NCI-H345 treated with DMSO at 0.1 percent for 48 hours (cell line): Measurements from ENCODE around the gene LARGE1.

Experiments
- DNase-seq: peaks from one replicate; lab custom pipeline; 2025; ENCODE audit not compliant: unreplicated experiment; lab: John Stamatoyannopoulos, UW

LARGE1 gene

GRCh38 chr22:33920197-33920540 is at the start of gene LARGE1:
Gene LARGE1 (minus strand): TSS chr22:33920476.
- no peak for DNase-seq

DNA sequence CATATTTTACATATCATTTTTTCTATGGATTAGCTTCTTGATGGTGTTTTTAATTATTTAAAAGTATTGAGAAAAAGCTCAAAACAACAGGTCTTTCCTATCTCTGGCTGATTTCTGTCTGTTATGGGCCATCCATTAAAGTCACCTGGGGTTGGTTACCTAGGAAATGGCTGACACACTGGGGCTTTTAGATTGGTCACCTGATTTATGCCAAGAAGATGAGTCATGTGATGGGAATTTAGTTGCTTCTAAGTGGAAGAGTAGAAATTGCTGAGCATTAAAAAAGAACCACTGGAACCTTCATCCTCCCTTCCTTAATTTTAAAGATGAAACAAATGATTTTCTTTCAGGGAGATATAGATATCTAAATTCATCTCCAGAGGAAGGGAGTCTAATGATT is 48.8 kb upstream of the LARGE1 start:
- no peak for DNase-seq

DNA sequence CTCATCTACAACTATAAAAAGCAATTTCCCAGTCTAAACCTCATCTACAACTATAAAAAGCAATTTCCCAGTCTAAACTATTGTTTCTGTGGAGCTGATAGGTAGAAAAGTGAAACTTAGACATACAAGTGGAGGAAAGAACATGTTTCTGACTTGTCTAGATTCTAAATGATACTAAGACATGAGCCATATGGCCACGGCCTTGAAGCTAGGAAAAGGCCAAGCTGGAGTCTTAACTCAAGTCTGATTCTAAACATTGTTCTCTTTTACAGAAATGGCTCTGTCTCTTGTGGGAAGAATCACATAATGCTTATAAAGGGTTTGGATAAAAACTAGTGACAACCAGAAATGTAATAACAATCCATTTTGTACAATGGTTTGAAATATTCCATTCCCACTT is 43.8 kb upstream of the LARGE1 start:
- no peak for DNase-seq

GRCh38 chr22:33962409-33962808 is 42.1 kb upstream of the LARGE1 start:
- DNase-seq: no peak

GRCh38 chr22:33958741-33959140 is 38.5 kb upstream of the LARGE1 start:
- no peak for DNase-seq

DNA sequence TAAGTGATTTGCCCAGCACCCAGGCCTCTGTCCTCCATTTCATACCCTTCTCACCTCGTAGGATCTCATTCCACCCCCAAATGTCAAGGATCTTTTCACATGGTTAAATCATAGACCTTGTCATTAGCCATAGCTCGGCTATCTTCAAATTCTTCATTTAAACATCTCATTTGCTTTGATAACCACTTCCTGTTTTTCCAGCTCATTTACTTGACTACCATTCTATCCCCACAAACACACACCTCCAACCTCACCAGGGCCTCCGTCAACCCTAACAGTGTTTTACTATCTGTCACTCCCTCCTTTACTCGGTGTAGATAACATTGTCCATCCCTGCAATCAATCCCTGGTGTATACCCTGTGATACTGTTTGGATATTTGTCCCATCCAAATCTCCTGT is 36.8 kb upstream of the LARGE1 start:
- DNase-seq: no peak

DNA sequence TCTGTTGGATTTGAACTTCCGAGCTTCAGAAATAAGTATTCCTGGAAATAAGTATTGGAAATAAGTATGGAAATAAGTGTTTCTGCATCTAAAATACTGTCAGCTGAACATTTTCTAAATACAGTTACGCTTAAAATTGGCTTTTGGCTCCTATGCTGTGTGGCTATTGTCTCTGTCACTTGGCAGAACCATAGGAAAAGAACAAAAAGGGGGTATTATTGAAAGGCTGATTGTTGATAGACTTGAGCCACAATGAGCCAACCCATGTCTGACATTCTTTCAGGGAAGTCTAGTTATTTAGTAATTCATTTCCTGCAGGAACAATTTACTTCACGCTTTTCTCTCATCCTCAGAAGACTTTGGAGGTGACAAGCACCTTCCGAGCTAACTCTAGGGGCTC is 32.5 kb upstream of the LARGE1 start:
- DNase-seq: no peak

GRCh38 chr22:33940741-33941140 is 20.5 kb upstream of the LARGE1 start:
- DNase-seq: no peak

DNA sequence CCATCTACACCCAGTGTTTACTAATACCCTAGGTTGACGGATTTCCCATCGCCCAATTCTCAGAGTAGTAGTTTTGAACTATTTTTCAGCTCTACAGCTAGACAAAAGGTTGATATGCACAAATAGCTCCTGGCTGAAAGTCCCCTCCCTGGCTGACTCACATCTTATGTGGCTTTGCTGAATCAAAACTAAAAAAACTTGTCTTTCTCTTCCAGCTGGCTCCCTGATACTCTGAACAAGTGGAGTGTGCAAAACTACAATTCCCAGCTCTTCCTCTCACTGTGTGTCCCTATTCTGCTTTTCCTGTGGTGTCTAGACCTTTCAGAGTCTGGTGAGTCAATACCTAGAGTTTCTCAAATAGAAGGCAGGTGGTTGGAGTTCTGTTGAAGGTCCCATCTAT is 12.7 kb upstream of the LARGE1 start:
- no peak for DNase-seq

GRCh38 chr22:33931406-33931805 is 11.1 kb upstream of the LARGE1 start:
- DNase-seq: no peak

DNA sequence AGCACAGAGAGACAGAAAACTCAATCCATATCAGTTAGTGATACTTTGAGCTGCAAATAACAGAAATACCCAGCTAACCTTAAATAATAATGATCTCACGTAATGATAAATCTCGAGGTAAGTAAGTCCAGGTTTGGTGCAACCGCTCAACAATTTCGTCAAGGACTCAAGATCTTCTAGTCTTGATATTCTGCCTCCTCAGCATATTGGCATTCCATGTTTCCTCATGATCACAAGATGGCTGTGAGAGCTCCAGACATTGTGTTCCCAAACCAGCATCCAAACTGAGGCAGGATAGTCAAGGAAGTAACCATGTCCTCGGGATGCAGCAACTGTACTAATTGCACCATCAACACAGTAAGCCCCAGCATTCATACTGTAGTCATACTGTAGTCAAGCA is 7.5 kb upstream of the LARGE1 start:
- no peak for DNase-seq

DNA sequence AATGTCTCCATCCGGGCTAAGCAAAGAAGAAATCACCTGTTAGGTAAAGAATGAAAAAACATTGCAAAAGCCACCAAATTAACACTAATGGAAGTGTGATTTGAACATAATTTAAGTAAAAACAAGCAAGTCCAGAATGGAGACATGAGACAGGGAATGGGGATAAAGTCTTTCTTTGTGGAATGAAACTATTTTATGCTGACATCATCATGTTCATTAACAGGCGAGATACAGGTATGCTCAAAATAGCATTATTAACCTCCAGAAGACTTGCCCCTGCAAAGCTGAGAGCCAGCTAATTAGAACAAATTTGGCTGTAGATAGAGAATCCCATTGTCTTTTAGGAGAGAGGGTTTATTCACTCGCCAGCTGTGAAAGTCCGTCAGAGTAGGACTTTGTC is 4.9 kb upstream of the LARGE1 start:
- no peak for DNase-seq

DNA sequence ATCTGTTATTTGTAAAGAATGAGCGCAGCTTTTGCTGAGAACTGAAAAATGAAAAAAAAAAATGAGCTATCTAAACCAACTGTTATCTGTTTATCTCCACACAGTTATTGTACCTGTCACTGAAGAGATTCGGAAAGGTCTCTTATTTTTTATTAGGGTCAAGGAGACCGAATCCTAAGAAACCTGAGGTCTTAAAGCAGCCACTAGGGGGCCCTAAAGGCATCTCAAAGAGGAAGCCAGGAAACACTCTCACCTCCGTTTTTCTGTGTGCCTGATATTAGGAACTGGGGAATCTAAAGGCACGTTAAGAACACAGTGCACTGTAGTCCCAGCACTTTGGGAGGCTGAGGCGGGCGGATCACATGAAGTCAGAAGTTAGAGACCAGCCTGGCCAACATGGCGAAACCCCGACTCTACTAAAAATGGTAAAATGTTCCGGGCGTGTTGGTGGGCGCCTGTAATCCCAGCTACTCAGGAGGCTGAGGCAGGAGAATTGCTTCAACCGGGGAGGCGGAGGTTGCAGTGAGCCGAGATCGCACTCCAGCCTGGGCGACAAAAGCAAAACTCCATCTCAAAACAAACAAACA is 3.5 kb upstream of the LARGE1 start:
- peak; percentile 26 for DNase-seq

GRCh38 chr22:33923033-33923432 is 2.8 kb upstream of the LARGE1 start:
- DNase-seq: no peak

- no peak for DNase-seq
Measured at GRCh38 chr22:33922349-33922681, 2.0 kb upstream of the LARGE1 start.

DNA sequence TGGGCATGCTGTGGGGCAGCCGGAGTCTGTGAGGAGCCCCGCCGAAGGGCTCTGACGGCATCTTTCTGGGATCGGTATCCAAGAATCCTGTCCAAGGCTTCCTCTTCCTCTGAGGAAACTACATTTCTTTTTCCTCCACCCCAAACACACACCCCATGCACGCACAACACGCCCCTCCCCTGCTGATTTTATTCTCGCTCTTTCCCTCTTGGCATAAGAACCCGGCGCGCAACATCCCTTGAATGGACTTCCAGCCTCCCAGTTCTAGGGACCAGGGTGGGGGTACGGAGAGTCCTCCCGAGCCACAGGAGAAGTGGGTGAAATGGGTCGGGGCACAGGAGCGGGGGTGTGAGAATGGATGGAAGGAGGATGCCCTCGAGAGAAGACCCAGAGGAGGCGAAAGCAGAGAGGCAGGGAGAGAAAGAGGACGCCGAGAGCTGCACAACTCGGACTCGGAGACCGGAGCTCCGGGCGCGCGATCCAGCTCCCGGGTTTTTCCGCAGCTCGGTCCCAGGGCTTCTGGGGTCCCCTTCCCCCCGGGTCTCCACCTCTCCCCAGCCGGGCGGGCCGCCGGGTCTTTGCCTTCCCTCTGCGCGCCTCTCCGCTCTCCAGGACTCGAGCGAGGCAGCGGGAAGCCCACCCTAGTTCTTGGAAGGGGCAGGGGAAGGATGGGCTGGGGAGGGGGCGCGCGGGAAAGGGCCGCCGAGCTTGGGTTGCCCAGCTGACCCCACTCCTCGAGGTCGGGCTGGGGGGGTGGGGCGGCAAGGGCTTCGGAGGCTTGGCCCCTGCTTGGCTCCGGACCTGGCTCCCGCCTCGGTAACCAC is 1.5 kb upstream of the LARGE1 start:
- peak; percentile 34 for DNase-seq

DNA sequence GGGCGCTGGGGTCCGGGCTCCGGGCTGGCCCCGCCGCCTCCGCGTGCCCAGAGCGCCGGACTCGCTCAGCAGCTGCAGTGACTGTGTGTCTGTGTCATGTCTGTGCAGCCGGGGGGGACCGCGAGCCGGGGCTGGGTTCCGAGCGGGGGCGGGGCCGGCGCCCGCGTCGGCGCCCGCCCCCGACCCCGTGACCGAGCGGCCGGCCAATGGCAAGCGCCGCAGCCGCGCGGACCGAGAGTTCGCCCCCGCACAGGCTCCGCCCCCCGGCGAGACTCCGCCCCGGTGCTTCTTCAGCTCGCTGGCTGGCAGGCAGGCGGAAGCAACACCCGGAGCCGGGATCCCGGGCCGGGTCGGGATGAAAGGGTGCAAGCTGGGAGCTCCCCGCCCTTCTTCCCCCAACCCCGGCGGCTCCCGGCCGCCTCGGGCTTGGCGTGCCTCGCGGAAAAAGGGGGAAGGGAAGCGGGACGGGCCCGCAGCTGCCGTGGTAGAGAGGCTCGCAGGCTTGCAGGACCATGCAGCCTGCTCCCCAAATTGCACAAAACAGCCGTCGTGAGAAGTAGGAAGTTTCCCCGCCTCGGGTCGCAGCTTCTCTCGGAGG is 750 bp upstream of the LARGE1 start:
- peak; percentile 80 for DNase-seq

DNA sequence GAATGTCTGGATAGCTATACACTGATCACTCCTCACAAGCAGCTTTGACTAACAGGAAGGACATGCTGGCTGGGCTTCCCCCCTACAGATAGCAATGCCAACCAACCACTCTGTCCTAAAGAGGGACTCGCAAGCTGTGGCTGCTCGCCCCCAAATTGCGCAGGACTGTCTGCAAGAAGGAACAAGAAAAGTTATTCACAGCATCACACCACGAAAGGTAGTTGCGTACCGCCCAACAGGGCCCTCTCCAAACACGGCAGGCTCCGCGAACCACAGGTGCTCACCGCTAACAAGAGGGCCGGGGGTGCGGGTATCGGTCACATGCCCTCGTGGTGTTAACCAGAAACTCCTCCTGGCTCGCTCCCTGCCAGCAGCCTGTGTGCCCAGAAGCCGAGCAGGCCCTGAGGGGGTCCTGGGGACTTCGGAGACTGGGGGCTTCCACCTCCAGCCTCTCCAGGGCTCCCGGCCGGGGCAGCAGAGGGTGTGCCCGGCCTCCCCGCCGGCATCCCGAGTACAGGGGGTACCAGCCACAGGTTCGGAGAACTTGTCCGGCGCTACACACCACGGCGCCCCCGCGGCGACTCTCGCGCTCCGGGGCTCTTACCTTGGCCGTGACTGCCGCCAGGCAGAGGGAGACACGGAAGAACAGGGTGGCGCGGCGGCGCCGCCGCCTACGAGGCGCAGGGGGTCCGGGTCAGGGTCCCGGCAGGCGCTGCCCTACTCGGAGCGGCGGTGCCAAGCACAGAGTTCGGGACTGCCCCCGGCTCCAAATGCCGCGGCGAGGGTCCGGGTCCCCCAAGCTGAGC is 682 bp downstream of the LARGE1 start:
- DNase-seq: no peak

DNA sequence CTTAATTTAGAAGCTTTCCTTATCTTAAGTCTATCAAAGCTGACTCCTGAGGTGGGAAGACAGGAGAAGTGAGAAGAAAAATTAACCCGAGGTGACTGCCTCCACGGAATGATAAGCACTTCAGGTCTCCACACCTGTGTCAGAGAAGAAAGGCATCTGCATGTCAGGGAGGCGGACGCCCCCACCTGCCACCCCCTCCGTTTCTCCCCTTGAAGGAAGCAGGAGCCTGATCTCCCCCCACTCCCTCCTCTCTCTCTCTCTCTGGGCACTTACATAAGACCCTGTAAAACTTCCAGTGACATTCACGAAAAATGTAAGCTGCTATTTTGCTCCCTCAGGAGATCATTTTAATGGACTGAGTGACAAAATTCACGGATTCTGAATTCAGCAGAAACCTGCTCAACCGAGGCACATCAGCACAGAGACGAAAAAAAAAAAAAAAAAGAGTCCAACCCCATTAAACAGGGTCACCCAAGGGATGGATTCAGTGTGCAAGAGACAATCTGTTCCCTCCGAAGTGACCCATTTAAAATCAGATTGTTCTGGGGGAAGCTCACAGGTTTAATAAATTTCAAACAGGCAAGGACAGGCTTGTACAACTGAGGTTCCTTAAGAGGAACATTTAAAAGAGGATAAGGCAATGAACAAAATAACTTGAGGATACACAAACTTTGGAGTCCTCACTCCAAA is 1.5 kb downstream of the LARGE1 start:
- DNase-seq: no peak

DNA sequence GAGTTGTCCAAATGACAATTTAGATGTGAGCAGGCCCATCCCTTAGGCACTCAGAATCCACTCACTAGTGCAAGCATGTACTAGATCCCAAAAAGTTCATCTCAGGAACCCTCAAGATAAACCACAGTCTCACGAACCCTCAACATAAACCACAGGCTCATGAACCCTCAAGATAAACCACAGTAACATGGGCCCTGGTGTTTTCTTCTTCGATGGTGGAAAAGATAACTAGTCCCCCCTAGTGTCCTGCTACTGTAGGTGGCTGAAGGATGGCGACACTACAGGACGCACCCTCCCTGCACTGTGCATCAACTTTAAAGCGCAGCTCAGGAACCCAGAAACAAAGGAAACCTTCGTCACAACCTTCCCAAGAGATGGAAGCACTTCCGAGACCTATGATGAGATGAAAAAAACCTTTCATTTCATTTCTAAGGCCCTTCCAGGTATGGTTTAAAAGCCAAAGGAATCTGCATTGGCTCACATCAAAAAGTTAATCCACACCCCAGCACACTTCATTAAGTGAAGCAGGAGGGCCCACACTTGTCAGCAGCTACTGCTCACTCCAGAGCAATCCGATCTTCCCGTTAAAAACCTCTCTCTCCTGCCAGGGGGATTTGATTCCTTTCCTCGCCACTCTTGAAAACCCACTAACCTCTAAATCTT is 2.4 kb downstream of the LARGE1 start:
- DNase-seq: no peak

DNA sequence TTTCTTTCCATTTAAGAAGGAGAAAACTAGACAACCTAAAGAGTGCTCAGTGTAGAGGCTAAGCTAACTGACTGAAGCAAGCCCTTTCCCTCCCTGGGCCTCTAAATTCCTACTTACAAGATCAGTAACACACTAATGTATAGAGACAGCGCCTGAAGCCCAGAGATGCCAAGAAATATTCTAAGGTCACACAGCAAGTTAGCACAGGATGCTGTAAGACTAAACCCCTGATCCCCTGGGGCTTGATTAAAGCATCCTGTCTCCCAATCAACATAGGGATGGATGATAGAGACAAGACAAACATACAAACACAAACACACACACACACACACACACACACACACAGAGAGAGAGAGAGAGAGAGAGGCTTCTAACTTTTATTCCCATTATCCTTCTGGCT is 5.6 kb downstream of the LARGE1 start:
- no peak for DNase-seq
